GM23338 (cell line): Measurements from ENCODE around the gene CCBE1.

Source experiments
- CREB1 ChIP-seq: fragments of 250-450 bp; sonication (Bioruptor Pico); IDR thresholded peaks from 2 replicates; pipeline ENCODE4 v1.5.0; 2020; ENCODE audit warnings: low read depth, mild to moderate bottlenecking, moderate library complexity
- CTCF ChIP-seq, 2 experiments: fragments of 200-600 bp in 1 of 2; sonication (generic) in 1 of 2; conservative IDR thresholded peaks; 2 replicates each; pipeline versions ENCODE4 v1.5.1 to v1.6.1; 2016 to 2017; ENCODE audit warnings: antibody characterized with exemption in 2 of 2, low read depth in 2 of 2, mild to moderate bottlenecking in 2 of 2, moderate library complexity in 1 of 2
- ETS1 ChIP-seq: IDR thresholded peaks from 2 replicates; pipeline ENCODE4 v1.6.1; 2016; ENCODE audit warnings: antibody characterized with exemption
- EZH2 ChIP-seq: fragments of 200-600 bp; sonication (generic); IDR thresholded peaks from one replicate; pipeline ENCODE4 v1.8.0; 2017; ENCODE audit warnings: antibody characterized with exemption, mild to moderate bottlenecking, low read depth; ENCODE audit not compliant: unreplicated experiment
- EZH2phosphoT487 ChIP-seq: fragments of 200-600 bp; sonication (generic); IDR thresholded peaks from one replicate; pipeline ENCODE4 v1.8.1; 2018; ENCODE audit warnings: antibody characterized with exemption; ENCODE audit not compliant: unreplicated experiment
- JUNB ChIP-seq: IDR thresholded peaks from one replicate; pipeline ENCODE4 v1.6.1; 2016; ENCODE audit warnings: antibody characterized with exemption; ENCODE audit not compliant: unreplicated experiment
- NANOG ChIP-seq: IDR thresholded peaks from 2 replicates; pipeline ENCODE4 v1.6.1; 2016; ENCODE audit warnings: antibody characterized with exemption, borderline replicate concordance
- POLR2AphosphoS5 ChIP-seq: IDR thresholded peaks from 2 replicates; pipeline ENCODE4 v1.6.1; 2016; ENCODE audit warnings: antibody characterized with exemption, low read depth
- REST ChIP-seq: IDR thresholded peaks from one replicate; pipeline ENCODE4 v1.6.1; 2018; ENCODE audit warnings: antibody characterized with exemption; ENCODE audit not compliant: unreplicated experiment
- STAT1 ChIP-seq: IDR thresholded peaks from one replicate; pipeline ENCODE4 v1.6.1; 2016; ENCODE audit warnings: antibody characterized with exemption; ENCODE audit not compliant: unreplicated experiment
- ZNF114 ChIP-seq: fragments of 250-450 bp; sonication (Bioruptor Pico); IDR thresholded peaks from 2 replicates; pipeline ENCODE4 v1.5.0; 2020; ENCODE audit warnings: mild to moderate bottlenecking, moderate library complexity
- ZNF331 ChIP-seq: fragments of 250-450 bp; sonication (Bioruptor Pico); IDR thresholded peaks from 2 replicates; pipeline ENCODE4 v1.5.0; 2020; ENCODE audit warnings: low read depth, mild to moderate bottlenecking, moderate library complexity
- ZNF462 ChIP-seq: fragments of 250-450 bp; sonication (Bioruptor Pico); IDR thresholded peaks from 2 replicates; pipeline ENCODE4 v1.5.0; 2020; ENCODE audit warnings: mild to moderate bottlenecking, moderate library complexity

- TF ChIP-seq POLR2AphosphoS5 (no peak), CTCF (conservative IDR thresholded peaks at IDR 0.05; ENCODE audit: low read depth in 2 of 2) (no peak), EZH2 (no peak), STAT1 (no peak), NANOG (no peak), JUNB (no peak), REST (no peak), ZNF114 (no peak), EZH2phosphoT487 (no peak), CREB1 (CRISPR knock-in tag) (no peak), ZNF331 (no peak), ETS1 (no peak), ZNF462 (CRISPR knock-in tag) (no peak)
Observed at GRCh38 chr18:59515147-59515546, 182.1 kb downstream of the CCBE1 start.
